NCI-H1092 treated with DMSO at 0.1 percent for 48 hours (cell line): ENCODE measurements around the gene PRDX2.
"Not testable (repeated sequence)": the region's sequence is repeated elsewhere in the genome, so short reads cannot be mapped to it uniquely, and the experiment has no call there.

Source experiments
- DNase-seq: peaks from one replicate; lab custom pipeline; 2025; lab: John Stamatoyannopoulos, UW

Gene PRDX2

DNA sequence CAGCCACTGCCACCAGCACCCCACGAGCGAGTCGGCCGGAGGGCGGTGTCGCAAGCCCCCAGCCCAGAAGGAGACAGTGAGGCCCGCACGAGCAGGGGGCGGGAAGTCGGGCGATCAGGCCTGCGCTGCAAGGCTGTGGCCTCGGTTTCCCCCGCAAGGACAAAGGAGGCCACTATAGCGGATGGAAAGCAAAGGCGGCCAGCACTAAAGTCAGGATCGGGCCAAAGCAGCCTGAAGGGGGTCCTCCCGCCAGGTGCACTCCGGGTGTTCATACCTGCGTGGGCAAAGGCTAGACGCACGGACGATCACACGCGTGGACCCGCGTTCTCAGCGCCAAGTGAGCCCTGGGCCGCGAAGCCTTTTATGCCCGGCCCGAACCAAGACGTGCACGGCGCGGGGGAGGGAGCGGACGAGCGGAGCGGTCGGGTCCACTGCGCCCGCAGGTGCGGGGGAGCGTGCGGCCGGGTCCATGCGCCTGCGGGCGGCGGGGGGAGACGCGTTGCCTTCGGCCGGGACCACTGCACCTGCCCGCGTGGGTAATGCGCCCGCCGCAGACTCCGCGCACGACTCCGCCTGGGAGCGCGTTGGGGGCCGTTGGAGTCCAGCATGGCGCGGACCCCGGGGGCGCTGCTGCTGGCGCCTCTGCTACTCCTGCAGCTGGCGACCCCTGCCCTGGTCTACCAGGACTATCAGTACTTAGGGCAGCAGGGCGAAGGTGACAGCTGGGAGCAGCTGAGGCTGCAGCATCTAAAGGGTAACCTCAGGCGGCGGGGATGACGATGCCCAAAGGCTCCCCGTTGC is at the start of gene PRDX2, which contains the start of gene THSD8:
PRDX2 (minus strand) TSS at position 335 of the 801 bp plus-strand sequence. CDS start 539 bp downstream, outside the sequence.
THSD8 (plus strand) TSS at position 604 of the 801 bp plus-strand sequence; CDS start at position 607, 3 bp downstream.
- DNase-seq = peak; percentile 81

DNA sequence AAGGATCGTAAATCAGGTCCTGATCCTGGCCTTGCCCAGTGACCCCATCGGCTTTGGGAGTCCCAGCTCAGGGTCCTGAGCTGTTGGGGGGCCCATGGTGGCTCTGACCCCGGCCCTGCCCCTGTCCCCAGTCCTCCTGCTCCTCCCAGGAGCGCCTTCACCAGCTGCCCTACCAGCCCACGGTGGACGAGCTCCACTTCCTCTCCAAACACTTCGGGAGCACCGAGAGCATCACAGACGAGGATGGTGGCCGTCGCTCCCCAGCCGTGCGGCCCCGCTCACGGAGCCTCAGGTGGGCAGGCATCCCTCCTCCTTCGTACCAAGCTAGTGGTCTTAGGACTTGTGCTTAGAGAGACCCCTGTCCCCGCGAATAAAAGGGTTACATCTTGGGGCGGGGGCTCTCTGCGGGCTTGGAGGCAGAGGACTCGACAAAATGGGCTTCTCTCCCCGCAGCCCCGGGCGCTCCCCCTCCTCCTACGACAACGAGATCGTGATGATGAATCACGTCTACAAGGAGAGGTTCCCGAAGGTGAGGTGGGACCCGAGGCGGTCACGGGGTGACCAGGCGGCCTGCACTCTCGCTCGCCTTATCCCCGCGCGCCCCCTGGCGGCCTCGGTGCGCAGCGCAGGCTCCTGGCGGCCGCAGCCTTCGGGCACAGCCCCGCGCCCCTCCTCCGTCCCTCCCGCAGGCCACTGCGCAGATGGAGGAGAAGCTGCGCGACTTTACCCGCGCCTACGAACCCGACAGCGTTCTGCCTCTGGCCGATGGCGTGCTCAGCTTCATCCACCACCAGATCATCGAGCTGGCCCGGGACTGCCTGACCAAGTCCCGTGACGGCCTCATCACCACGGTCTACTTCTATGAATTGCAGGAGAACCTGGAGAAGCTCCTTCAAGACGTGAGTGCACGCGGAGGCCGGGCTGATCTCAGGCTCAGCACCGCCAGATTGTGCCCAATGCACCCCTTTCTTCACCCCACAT is 45.8 kb upstream of the PRDX2 start:
- peak; percentile 65 for DNase-seq

- DNase-seq = not testable (repeated sequence)
Observed at GRCh38 chr19:12846613-12847012, 45.0 kb upstream of the PRDX2 start.

DNA sequence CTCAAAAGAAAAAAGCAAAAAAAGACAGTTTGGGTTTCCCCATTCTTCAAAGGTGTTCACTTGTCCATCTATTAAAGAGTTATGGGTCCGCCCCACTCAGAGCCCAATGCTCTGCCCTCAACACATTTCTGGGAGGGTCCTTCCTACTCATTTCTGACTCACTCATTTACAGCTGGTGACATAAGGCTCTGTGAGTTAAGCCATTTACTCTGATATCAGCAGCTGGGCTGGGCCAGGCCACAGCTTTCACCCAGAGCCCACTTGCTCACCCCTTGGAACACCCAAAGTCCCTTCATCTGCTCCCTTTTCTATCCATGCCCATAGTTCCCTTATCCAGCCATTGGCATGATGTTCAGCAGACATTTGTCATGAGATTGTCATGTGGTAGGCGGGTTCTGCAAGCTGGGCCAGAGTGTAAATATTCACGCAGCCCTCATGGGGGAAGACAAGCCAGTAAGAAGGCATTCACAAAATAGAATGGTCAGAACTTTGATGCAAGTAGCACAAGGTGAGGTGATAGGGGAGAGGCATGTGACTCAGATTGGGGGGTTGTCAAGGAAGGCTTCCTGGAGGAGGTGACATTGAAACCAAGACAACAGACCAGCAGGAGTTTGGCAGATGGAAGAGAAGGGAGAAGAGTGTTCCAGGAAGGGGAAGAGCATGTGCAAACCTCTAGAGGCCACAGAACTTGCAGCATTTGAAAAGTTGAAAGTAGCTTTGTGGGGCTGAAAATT is 42.6 kb upstream of the PRDX2 start:
- no peak for DNase-seq

DNA sequence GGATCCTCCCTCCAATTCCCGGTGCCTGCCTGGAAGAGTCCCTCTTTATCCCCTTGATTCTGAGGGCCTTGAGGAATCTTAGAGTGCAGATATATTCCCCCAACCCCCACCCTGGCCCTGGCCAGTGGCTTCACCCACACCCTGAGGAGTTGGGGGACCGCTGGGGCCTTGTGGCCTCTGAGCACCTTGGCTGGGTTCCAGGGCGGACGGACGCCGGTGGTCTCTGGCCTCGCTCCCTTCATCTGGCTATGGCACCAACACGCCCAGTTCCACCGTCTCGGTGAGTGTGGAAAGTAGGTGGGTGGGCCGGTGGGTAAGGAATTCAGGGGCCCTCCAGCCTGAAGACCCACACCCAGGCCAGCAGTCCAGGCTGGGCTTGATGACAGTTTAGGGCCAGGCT is 41.7 kb upstream of the PRDX2 start:
- no peak for DNase-seq

GRCh38 chr19:12842511-12842910 is 40.9 kb upstream of the PRDX2 start:
- no peak for DNase-seq

GRCh38 chr19:12841094-12841493 is 39.5 kb upstream of the PRDX2 start:
- DNase-seq = no peak

GRCh38 chr19:12840091-12841079 is 38.8 kb upstream of the PRDX2 start:
- no peak for DNase-seq

DNA sequence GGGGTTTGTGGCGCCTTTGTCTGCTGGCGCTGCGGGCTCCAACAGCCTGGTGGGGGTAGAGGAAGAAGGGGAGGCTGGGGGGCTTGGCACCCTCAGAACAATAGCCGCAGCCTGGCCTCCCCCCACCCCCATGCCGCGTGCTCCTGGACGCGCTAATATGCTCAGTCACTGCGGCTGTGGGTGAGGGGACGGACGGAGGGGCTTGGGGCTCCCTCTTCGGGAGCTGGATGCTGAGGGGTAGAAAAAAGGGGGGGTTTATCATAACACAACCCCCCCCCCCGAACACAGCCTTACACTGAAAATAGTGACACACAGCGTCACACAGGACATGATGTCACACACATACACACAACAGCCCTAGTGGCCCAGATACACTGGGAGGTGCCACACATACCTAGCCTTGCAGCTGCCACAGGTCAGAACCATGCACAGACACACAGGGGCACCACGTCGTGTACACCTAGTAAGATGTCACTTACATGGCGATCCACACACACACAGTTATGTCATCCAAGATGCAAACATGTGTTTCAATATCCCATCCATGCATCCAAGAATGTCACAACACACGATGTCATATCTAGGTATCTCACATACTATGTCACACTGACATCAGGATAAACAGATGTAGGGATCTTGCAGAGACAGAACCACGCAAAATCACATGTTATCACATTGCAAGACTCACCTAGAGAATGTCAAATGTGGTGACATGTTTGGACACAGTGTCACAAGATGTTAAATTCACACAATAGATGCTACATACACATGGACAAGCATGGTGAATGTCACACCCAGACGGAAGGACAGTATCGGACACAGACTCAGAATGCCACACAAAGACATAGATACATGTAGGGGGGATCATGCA is 37.5 kb upstream of the PRDX2 start:
- DNase-seq = peak; percentile 14

GRCh38 chr19:12838182-12838885 is 36.7 kb upstream of the PRDX2 start, which contains the start of gene MAST1:
TSS of gene MAST1 (plus strand) at chr19:12838515. CDS start at chr19:12838573, 58 bp downstream.
- peak; percentile 63 for DNase-seq

GRCh38 chr19:12837225-12837624 is 35.6 kb upstream of the PRDX2 start:
- DNase-seq = no peak

DNA sequence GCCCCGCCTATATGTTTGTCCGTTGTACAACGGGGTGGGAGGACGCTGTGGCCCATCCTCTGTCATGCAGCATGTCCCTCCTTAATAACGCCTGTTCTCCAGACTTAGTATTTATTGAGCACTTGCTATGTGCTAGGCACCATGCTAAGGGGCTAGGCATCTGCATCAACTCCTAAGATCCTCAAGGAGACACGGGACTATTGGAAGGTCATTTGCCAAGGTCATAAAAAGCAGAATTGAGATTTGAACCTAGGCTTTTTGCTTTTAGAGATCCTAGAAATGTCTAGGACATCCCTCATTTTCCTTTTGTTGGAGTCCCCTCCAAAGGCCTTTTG is 34.9 kb upstream of the PRDX2 start:
- no peak for DNase-seq

GRCh38 chr19:12834976-12835757 is 33.6 kb upstream of the PRDX2 start:
- DNase-seq = peak; percentile 47

DNA sequence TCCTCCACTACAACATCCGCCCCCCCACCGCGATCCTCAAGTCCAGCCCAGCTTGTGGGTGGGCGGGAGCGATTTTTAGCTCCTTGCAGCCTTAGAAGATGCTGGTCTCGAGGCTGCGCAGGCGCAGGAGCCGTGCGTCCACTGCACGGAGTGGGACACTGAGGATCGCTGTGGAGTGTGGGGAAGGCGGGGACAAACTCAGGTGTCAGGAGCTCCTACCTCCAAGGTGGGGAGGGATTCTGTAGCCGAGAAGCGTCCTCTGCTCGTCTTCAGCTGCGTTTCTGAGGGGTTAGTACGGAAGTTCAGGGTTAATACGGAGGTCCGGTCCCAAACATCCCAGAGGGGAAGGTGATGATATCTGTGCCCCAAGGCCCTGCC is 33.0 kb upstream of the PRDX2 start, which contains the start of gene RTBDN:
RTBDN (minus strand) TSS at position 14 of the 378 bp plus-strand sequence. CDS start 4,600 bp downstream, outside the sequence.
- no peak for DNase-seq

GRCh38 chr19:12833738-12834565 is 32.4 kb upstream of the PRDX2 start:
- no peak for DNase-seq

DNA sequence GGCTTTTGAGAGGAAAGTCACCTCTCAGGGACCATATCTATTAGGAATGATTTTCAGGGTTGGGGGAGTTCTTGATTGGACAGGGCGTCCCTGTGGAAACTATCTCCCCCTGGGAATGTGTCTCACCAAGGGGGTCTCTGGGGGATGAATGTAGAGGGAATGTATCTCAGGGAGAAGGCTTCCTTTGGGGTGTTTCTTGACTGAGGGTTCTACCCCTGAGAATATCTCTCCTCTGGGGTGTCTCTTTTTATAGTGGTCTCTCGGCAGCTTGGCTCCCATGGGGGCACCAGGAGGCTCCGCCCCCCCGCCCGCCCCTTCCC is 31.8 kb upstream of the PRDX2 start:
- DNase-seq = peak; percentile 58

- DNase-seq = peak; percentile 84
Observed at GRCh38 chr19:12828494-12828893, 26.9 kb upstream of the PRDX2 start.
